ENCODE measurements around the gene SHANK2.

The SHANK2 gene

DNA sequence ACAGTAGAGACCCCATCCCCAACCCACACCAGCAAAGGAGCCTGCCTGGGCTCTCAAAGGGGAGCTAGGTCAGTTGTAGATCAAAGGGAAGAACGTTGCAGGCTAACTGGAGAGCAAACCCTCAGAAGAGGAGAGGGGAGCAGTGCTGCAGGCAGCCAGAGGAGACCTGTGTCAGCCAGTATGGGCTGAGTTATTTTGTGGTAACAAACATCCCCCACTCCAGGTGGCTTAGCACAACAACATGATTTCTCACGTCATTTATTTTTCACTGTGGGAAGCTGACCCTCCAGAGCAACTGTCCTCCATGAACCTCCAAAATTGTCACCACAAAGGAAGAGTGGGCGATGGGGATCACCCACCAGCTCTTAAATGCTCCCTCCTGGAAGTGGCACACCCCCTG lies 19.8 kb upstream of the SHANK2 start:
- Histone ChIP-seq H2BK5ac (ENCODE audit: low read depth, low read length, poor library complexity) (no peak overlapping the region), H2BK120ac (ENCODE audit: insufficient read depth, low read length, poor library complexity) (no peak overlapping the region), H3K9me3 (ENCODE audit: insufficient read depth, low read depth, low read length) (no peaks in the 10 kb centered on the region), H3K36me3 (ENCODE audit: control insufficient read depth in 1 of 2, insufficient read depth in 2 of 2, low read length in 2 of 2) (no peaks in the 10 kb centered on the region), H2AFZ (ENCODE audit: insufficient read depth, low read length, poor library complexity) (no peak overlapping the region), H3K9ac (ENCODE audit: low read length) (no peak overlapping the region), H3K79me1 (ENCODE audit: low read length) (no peaks in the 10 kb centered on the region), H3K14ac (ENCODE audit: low read length) (no peak overlapping the region), H2AK5ac (ENCODE audit: low read length) (no peak overlapping the region), H3K4ac (ENCODE audit: low read depth, low read length) (no peak overlapping the region), H4K91ac (ENCODE audit: low read depth, low read length) (no peak overlapping the region), H3K4me1 (ENCODE audit: control insufficient read depth in 1 of 2, insufficient read depth in 2 of 2, low read length in 2 of 2) (no peaks in the 10 kb centered on the region), H4K8ac (ENCODE audit: low read depth, low read length) (no peak overlapping the region), H3K79me2 (ENCODE audit: control insufficient read depth, insufficient read depth, low read length, poor library complexity) (no peaks in the 10 kb centered on the region), H3K23ac (ENCODE audit: low read length) (no peak overlapping the region), H3K27ac (ENCODE audit: low read depth, low read length) (no peak overlapping the region), H3K27me3 (ENCODE audit: insufficient read depth, low read length) (no peaks in the 10 kb centered on the region), H3K18ac (ENCODE audit: low read length) (no peak overlapping the region), H2BK12ac (ENCODE audit: low read length) (no peak overlapping the region), H3K4me2 (ENCODE audit: low read length) (no peak overlapping the region), H3K4me3 (ENCODE audit: low read depth, low read length) (no peak overlapping the region), H4K12ac (ENCODE audit: low read depth, low read length) (no peak overlapping the region)
- no CpG with 5 or more reads among the region's 3 CpGs for WGBS (ENCODE audit: extremely low coverage, insufficient coverage, insufficient read length)
- DNase-seq = no peak

DNA sequence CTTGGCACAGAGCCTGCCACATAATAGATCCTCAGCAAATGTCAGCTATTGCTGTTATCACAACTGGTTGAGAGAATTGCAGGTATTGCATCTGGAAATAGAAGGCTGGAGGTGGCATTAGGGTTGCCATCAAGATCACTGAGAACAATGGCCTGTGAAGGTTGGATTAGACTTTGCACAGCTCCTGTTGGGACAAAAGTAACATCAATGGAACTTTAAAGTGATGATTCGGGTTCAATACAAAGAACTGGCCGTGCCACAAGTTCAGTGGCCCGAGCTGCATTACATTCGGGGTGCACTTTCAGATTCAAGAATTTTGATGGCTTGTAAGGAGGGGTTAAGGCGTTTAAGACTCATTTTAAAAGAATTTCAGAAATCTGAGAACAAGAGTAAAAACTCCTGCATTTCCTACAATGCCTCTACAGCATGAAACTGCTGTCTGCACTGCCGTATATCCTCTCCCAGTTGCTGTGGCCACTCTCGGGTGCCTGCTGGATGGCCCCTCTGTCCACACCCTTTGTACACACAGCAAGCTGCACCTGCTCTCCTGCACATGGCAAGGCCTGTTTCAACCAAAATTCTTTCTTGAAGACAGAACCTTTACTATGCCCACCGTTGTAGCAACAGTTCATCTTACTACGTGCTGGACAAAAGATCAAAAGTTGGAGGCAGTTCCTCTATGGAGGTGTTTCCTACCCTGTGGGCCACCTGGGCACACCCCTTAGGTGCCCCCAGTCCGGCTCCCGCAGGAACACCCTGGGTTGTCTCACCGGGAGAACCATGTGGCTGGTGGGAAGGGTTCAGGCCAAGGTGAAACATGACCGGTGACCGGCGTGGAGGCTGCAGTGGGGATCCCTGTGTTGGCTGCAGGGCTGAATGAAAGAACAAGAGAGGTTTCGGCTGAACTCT lies 17.5 kb upstream of the SHANK2 start:
- H4K91ac ChIP-seq (ENCODE audit: low read depth, low read length) = no peak overlapping the region

DNA sequence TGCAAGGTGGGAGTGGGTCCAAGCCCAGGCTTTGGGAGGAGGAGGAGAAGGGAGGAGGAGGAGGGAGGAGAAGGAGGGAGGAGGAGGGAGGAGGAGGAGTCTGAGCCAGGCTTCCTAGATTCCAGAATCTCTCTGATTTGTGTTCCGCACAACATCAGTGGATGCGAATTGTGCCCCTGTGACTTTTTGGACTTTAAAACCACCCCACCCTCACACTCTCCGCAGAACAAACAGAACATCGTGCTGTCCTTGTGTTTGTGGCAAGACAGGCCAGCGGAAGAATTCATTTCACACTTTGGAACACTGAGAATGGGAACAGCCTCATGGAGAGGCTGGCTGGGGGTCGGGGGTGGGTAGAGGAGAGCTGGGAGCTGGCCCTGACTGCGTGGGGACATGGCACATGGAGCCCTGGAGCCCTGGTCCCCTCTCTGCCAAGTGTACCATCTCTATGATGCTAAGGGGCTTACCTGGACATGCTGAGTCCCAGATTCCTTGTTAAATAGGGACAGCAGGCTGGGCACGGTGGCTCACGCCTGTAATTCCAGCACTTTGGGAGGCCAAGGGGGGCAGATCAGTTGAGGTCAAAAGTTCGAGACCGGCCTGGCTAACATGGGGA lies 16.4 kb upstream of the SHANK2 start:
- Histone ChIP-seq H3K9ac (ENCODE audit: low read length) (no peak overlapping the region), H3K27ac (ENCODE audit: low read depth, low read length) (no peak overlapping the region), H4K91ac (ENCODE audit: low read depth, low read length) (no peak overlapping the region), H3K79me1 (ENCODE audit: low read length) (no peaks in the 10 kb centered on the region), H3K14ac (ENCODE audit: low read length) (no peak overlapping the region), H4K8ac (ENCODE audit: low read depth, low read length) (no peak overlapping the region), H3K9me3 (ENCODE audit: insufficient read depth, low read depth, low read length) (no peaks in the 10 kb centered on the region), H2AK5ac (ENCODE audit: low read length) (no peak overlapping the region), H2AFZ (ENCODE audit: insufficient read depth, low read length, poor library complexity) (no peak overlapping the region), H3K4ac (ENCODE audit: low read depth, low read length) (no peak overlapping the region), H3K4me2 (ENCODE audit: low read length) (no peak overlapping the region), H3K23ac (ENCODE audit: low read length) (no peak overlapping the region), H2BK12ac (ENCODE audit: low read length) (no peak overlapping the region), H2BK120ac (ENCODE audit: insufficient read depth, low read length, poor library complexity) (no peak overlapping the region), H3K36me3 (ENCODE audit: control insufficient read depth in 1 of 2, insufficient read depth in 2 of 2, low read length in 2 of 2) (no peaks in the 10 kb centered on the region), H3K4me1 (ENCODE audit: control insufficient read depth in 1 of 2, insufficient read depth in 2 of 2, low read length in 2 of 2) (peaks cover 7 to 9% of the 10 kb centered on the region in 2 experiments), H4K12ac (ENCODE audit: low read depth, low read length) (no peak overlapping the region), H3K4me3 (ENCODE audit: low read depth, low read length) (no peak overlapping the region), H2BK5ac (ENCODE audit: low read depth, low read length, poor library complexity) (no peak overlapping the region), H3K27me3 (ENCODE audit: insufficient read depth, low read length) (no peaks in the 10 kb centered on the region), H3K79me2 (ENCODE audit: control insufficient read depth, insufficient read depth, low read length, poor library complexity) (no peaks in the 10 kb centered on the region), H3K18ac (ENCODE audit: low read length) (no peak overlapping the region)
- no CpG with 5 or more reads among the region's 11 CpGs for WGBS (ENCODE audit: extremely low coverage, insufficient coverage, insufficient read length)
- DNase-seq = no peak

More for the DNA sequence above, 17.5 kb upstream of the SHANK2 start:
- H3K9ac ChIP-seq (ENCODE audit: low read length) = no peak overlapping the region
- WGBS (ENCODE audit: extremely low coverage, insufficient coverage, insufficient read length) = no CpG with 5 or more reads among the region's 16 CpGs
- H3K4ac ChIP-seq (ENCODE audit: low read depth, low read length) = no peak overlapping the region
- no peak overlapping the region for H4K12ac ChIP-seq (ENCODE audit: low read depth, low read length)
- H3K18ac ChIP-seq (ENCODE audit: low read length) = no peak overlapping the region
- no peak for DNase-seq
- no peaks in the 10 kb centered on the region for H3K79me2 ChIP-seq (ENCODE audit: control insufficient read depth, insufficient read depth, low read length, poor library complexity)
- no peaks in the 10 kb centered on the region for H3K79me1 ChIP-seq (ENCODE audit: low read length)
- no peak overlapping the region for H2AK5ac ChIP-seq (ENCODE audit: low read length)
- no peak overlapping the region for H2BK5ac ChIP-seq (ENCODE audit: low read depth, low read length, poor library complexity)
- H2BK120ac ChIP-seq (ENCODE audit: insufficient read depth, low read length, poor library complexity) = no peak overlapping the region
- H2BK12ac ChIP-seq (ENCODE audit: low read length) = no peak overlapping the region
- no peak overlapping the region for H3K4me2 ChIP-seq (ENCODE audit: low read length)
- no peaks in the 10 kb centered on the region for H3K9me3 ChIP-seq (ENCODE audit: insufficient read depth, low read depth, low read length)
- H3K14ac ChIP-seq (ENCODE audit: low read length) = no peak overlapping the region
- H3K27me3 ChIP-seq (ENCODE audit: insufficient read depth, low read length) = no peaks in the 10 kb centered on the region
- no peak overlapping the region for H2AFZ ChIP-seq (ENCODE audit: insufficient read depth, low read length, poor library complexity)
- H4K8ac ChIP-seq (ENCODE audit: low read depth, low read length) = no peak overlapping the region
- no peak overlapping the region for H3K27ac ChIP-seq (ENCODE audit: low read depth, low read length)
- H3K4me1 ChIP-seq (ENCODE audit: control insufficient read depth in 1 of 2, insufficient read depth in 2 of 2, low read length in 2 of 2) = peaks cover 7 to 9% of the 10 kb centered on the region in 2 experiments
- H3K23ac ChIP-seq (ENCODE audit: low read length) = no peak overlapping the region
- no peak overlapping the region for H3K4me3 ChIP-seq (ENCODE audit: low read depth, low read length)
- H3K36me3 ChIP-seq (ENCODE audit: control insufficient read depth in 1 of 2, insufficient read depth in 2 of 2, low read length in 2 of 2) = no peaks in the 10 kb centered on the region

DNA sequence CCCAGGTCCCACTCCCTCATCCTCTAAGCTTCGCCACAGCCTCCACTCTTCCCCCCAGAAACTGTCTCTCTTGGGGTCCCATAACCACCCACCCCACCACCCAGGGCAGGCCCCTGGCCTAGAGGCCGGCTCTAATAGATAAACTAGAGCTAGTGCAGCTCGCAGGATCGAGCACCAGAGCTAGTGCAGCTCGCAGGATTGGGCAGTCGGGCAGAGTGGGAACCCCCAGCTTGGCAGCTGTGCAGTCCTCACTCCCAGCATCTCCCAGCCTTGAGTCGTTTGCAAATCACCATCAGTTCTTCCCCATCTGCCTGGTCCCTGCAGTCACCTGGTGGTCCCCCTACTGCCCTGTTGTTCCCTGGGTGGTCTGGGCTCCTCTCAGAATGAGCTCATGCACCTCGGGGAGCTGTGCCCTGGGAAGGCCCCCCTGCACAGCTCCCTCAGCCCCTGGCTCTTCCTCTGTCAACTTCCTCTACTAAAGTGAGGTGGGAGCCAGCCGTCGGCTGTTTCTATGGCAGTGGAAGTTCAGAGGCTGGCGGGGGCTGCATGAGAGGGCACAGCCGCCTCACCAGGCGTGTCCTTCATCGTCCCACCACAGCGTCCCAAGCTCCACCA lies 15.5 kb upstream of the SHANK2 start:
- Histone ChIP-seq H4K12ac (ENCODE audit: low read depth, low read length) (no peak overlapping the region), H3K23ac (ENCODE audit: low read length) (no peak overlapping the region), H3K27me3 (ENCODE audit: insufficient read depth, low read length) (no peaks in the 10 kb centered on the region), H2AFZ (ENCODE audit: insufficient read depth, low read length, poor library complexity) (no peak overlapping the region), H2BK5ac (ENCODE audit: low read depth, low read length, poor library complexity) (no peak overlapping the region), H3K79me2 (ENCODE audit: control insufficient read depth, insufficient read depth, low read length, poor library complexity) (no peaks in the 10 kb centered on the region), H3K9me3 (ENCODE audit: insufficient read depth, low read depth, low read length) (no peaks in the 10 kb centered on the region), H3K18ac (ENCODE audit: low read length) (no peak overlapping the region), H3K4me1 (ENCODE audit: control insufficient read depth in 1 of 2, insufficient read depth in 2 of 2, low read length in 2 of 2) (peaks cover 7 to 9% of the 10 kb centered on the region in 2 experiments), H4K8ac (ENCODE audit: low read depth, low read length) (no peak overlapping the region), H3K79me1 (ENCODE audit: low read length) (no peaks in the 10 kb centered on the region), H2BK12ac (ENCODE audit: low read length) (no peak overlapping the region), H3K36me3 (ENCODE audit: control insufficient read depth in 1 of 2, insufficient read depth in 2 of 2, low read length in 2 of 2) (no peaks in the 10 kb centered on the region), H2BK120ac (ENCODE audit: insufficient read depth, low read length, poor library complexity) (no peak overlapping the region), H2AK5ac (ENCODE audit: low read length) (no peak overlapping the region), H3K9ac (ENCODE audit: low read length) (no peak overlapping the region), H3K4ac (ENCODE audit: low read depth, low read length) (no peak overlapping the region), H3K14ac (ENCODE audit: low read length) (no peak overlapping the region), H4K91ac (ENCODE audit: low read depth, low read length) (no peak overlapping the region), H3K4me3 (ENCODE audit: low read depth, low read length) (no peak overlapping the region), H3K27ac (ENCODE audit: low read depth, low read length) (no peak overlapping the region), H3K4me2 (ENCODE audit: low read length) (no peak overlapping the region)
- no peak for DNase-seq
- whole genome bisulfite sequencing (ENCODE audit: extremely low coverage, insufficient coverage, insufficient read length) = no CpG with 5 or more reads among the region's 15 CpGs

Measured in trophoblast cell (in vitro differentiated cells and primary cell).